Natural killer cell treated with Interleukin-12 subunit alpha and Interleukin-12 subunit beta and Interleukin-15 and Interleukin-18, amount 100 ng/mL, for 72 hours (primary cell): Measurements from ENCODE around the gene CDKL5. TPM values are rescaled to one million over a fixed set of nuclear protein-coding genes. Genes with fewer than 3 reads are reported as not detected.
"Not testable (repeated sequence)": the region's sequence is repeated elsewhere in the genome, so short reads cannot be mapped to it uniquely, and the experiment has no call there.

Source experiments
- ATAC-seq, 2 donors: fragments of 150-1000 bp; cut with Tn5 transposase in 1 of 2; sonication (Bioruptor Pico), chemical (Tn5 transposase) in 1 of 2; 2 replicates each; pipeline ENCODE4 v1.10.0; 2021
- DNase-seq: peaks from one replicate; pipeline ENCODE4 v3.0.0; 2022; ENCODE audit warnings: low spot score
- H3K27ac Mint-ChIP-seq, 2 donors: 1 replicate in 1 of 2; 2 replicates in 1 of 2; pipeline ENCODE4 v1.8.0; 2022; ENCODE audit warnings: mixed read lengths in 2 of 2, mild to moderate bottlenecking in 1 of 2, moderate library complexity in 1 of 2
- H3K27me3 Mint-ChIP-seq, 2 donors: 1 replicate in 1 of 2; 2 replicates in 1 of 2; pipeline ENCODE4 v1.8.0; 2022; ENCODE audit warnings: mixed read lengths in 2 of 2
- H3K36me3 Mint-ChIP-seq: one replicate; pipeline ENCODE4 v1.8.0; 2022; ENCODE audit warnings: mixed read lengths
- H3K4me1 Mint-ChIP-seq, 2 donors: 1 replicate in 1 of 2; 2 replicates in 1 of 2; pipeline ENCODE4 v1.8.0; 2022; ENCODE audit warnings: low read depth in 2 of 2, mixed read lengths in 2 of 2, mild to moderate bottlenecking in 1 of 2
- H3K4me3 Mint-ChIP-seq: one replicate; pipeline ENCODE4 v1.8.0; 2022; ENCODE audit warnings: mixed read lengths
- H3K9me3 Mint-ChIP-seq: 2 replicates; pipeline ENCODE4 v1.8.0; 2022; ENCODE audit warnings: mixed read lengths
- total RNA-seq, 2 donors: library from RNA; stranded (reverse); gene quantifications; one replicate each; pipeline ENCODE4 v1.2.3, GENCODE V29; 2022

CDKL5 gene
- total RNA-seq, 2 donors from 2014 or later: 1.5 to 2.2 TPM

- ATAC-seq: no peak
- Mint-ChIP-seq H3K4me1 (no peaks in the 10 kb centered on the region), H3K27me3 (peaks cover 0 to 6% of the 10 kb centered on the region in 2 donors), H3K27ac (no peak overlapping the region), H3K36me3 (no peaks in the 10 kb centered on the region), H3K9me3 (no peaks in the 10 kb centered on the region), H3K4me3 (no peak overlapping the region)
- DNase-seq: no peak
These were observed 140.3 kb downstream of the CDKL5 start for GRCh38 chrX:18565727-18566126.

GRCh38 chrX:18566748-18567147, 141.3 kb downstream of the CDKL5 start:
- ATAC-seq (no peak), DNase-seq (no peak)

GRCh38 chrX:18573556-18573955, 148.1 kb downstream of the CDKL5 start:
- Mint-ChIP-seq H3K36me3 (no peaks in the 10 kb centered on the region), H3K9me3 (no peaks in the 10 kb centered on the region), H3K27me3 (peaks cover 0 to 2% of the 10 kb centered on the region in 2 donors), H3K27ac (no peak overlapping the region), H3K4me3 (no peak overlapping the region), H3K4me1 (no peaks in the 10 kb centered on the region)
- ATAC-seq (no peak), DNase-seq (no peak)

More at GRCh38 chrX:18566748-18567147, 141.3 kb downstream of the CDKL5 start:
- Mint-ChIP-seq H3K27ac (no peak overlapping the region), H3K4me1 (no peaks in the 10 kb centered on the region), H3K27me3 (peaks cover 0 to 6% of the 10 kb centered on the region in 2 donors), H3K36me3 (no peaks in the 10 kb centered on the region), H3K9me3 (no peaks in the 10 kb centered on the region), H3K4me3 (no peak overlapping the region)

- DNase-seq (no peak), ATAC-seq (no peak)
- Mint-ChIP-seq H3K27me3 (peaks cover 0 to 2% of the 10 kb centered on the region in 2 donors), H3K4me1 (no peaks in the 10 kb centered on the region), H3K27ac (no peak overlapping the region), H3K4me3 (no peak overlapping the region), H3K9me3 (no peaks in the 10 kb centered on the region), H3K36me3 (no peaks in the 10 kb centered on the region)
These were observed 149.2 kb downstream of the CDKL5 start for GRCh38 chrX:18574591-18574990.

- ATAC-seq (no peak), DNase-seq (no peak)
- Mint-ChIP-seq H3K27me3 (peaks cover 0 to 2% of the 10 kb centered on the region in 2 donors), H3K9me3 (no peaks in the 10 kb centered on the region), H3K4me1 (no peaks in the 10 kb centered on the region), H3K36me3 (no peaks in the 10 kb centered on the region), H3K4me3 (no peak overlapping the region), H3K27ac (no peak overlapping the region)
These were observed 150.3 kb downstream of the CDKL5 start for GRCh38 chrX:18575744-18576143.

GRCh38 chrX:18577400-18577799, 152.0 kb downstream of the CDKL5 start:
- Mint-ChIP-seq H3K4me1 (no peaks in the 10 kb centered on the region), H3K27ac (no peak overlapping the region), H3K27me3 (peaks cover 0 to 2% of the 10 kb centered on the region in 2 donors), H3K4me3 (no peak overlapping the region), H3K36me3 (no peaks in the 10 kb centered on the region), H3K9me3 (no peaks in the 10 kb centered on the region)
- DNase-seq: no peak
- ATAC-seq: no peak

- H3K36me3 Mint-ChIP-seq: no peaks in the 10 kb centered on the region
- H3K9me3 Mint-ChIP-seq: no peaks in the 10 kb centered on the region
- H3K4me3 Mint-ChIP-seq: no peak overlapping the region
- ATAC-seq (no peak), DNase-seq (no peak)
- H3K27me3 Mint-ChIP-seq: peaks cover 0 to under 1% of the 10 kb centered on the region in 2 donors
- H3K27ac Mint-ChIP-seq: no peak overlapping the region
- H3K4me1 Mint-ChIP-seq: no peaks in the 10 kb centered on the region
These were observed 153.1 kb downstream of the CDKL5 start for GRCh38 chrX:18578546-18578945.

- DNase-seq (no peak), ATAC-seq (no peak)
- H3K4me1 Mint-ChIP-seq: no peaks in the 10 kb centered on the region
- no peaks in the 10 kb centered on the region for H3K36me3 Mint-ChIP-seq
- no peak overlapping the region for H3K27ac Mint-ChIP-seq
- H3K9me3 Mint-ChIP-seq: no peaks in the 10 kb centered on the region
- H3K4me3 Mint-ChIP-seq: no peak overlapping the region
- H3K27me3 Mint-ChIP-seq: no peaks in the 10 kb centered on the region
These were observed 154.1 kb downstream of the CDKL5 start for GRCh38 chrX:18579495-18579894.

GRCh38 chrX:18582910-18583493, 157.6 kb downstream of the CDKL5 start:
- no peaks in the 10 kb centered on the region for H3K36me3 Mint-ChIP-seq
- H3K4me1 Mint-ChIP-seq: no peaks in the 10 kb centered on the region
- H3K9me3 Mint-ChIP-seq: no peaks in the 10 kb centered on the region
- H3K27me3 Mint-ChIP-seq: no peaks in the 10 kb centered on the region
- H3K27ac Mint-ChIP-seq: no peak overlapping the region
- H3K4me3 Mint-ChIP-seq: no peak overlapping the region
- ATAC-seq (no peak), DNase-seq (no peak)

GRCh38 chrX:18589292-18589691, 163.9 kb downstream of the CDKL5 start:
- H3K27ac Mint-ChIP-seq, H3K9me3 Mint-ChIP-seq, H3K27me3 Mint-ChIP-seq, DNase-seq, ATAC-seq, H3K4me1 Mint-ChIP-seq, H3K4me3 Mint-ChIP-seq, H3K36me3 Mint-ChIP-seq: not testable (repeated sequence)

- no peak for ATAC-seq
- Mint-ChIP-seq H3K4me1 (no peaks in the 10 kb centered on the region), H3K4me3 (no peak overlapping the region), H3K27ac (no peak overlapping the region), H3K9me3 (no peaks in the 10 kb centered on the region), H3K36me3 (peaks cover 6% of the 10 kb centered on the region), H3K27me3 (no peaks in the 10 kb centered on the region)
- DNase-seq: no peak
These were observed 166.4 kb downstream of the CDKL5 start for GRCh38 chrX:18591834-18592233.

- H3K4me3 Mint-ChIP-seq: no peak overlapping the region
- peaks cover 6% of the 10 kb centered on the region for H3K36me3 Mint-ChIP-seq
- ATAC-seq: no peak
- no peak overlapping the region for H3K27ac Mint-ChIP-seq
- DNase-seq: no peak
- no peaks in the 10 kb centered on the region for H3K27me3 Mint-ChIP-seq
- H3K4me1 Mint-ChIP-seq: no peaks in the 10 kb centered on the region
- no peaks in the 10 kb centered on the region for H3K9me3 Mint-ChIP-seq
These were observed 168.7 kb downstream of the CDKL5 start for GRCh38 chrX:18594079-18594478.

GRCh38 chrX:18596096-18596495, 170.7 kb downstream of the CDKL5 start:
- no peak for DNase-seq
- Mint-ChIP-seq H3K4me3 (no peak overlapping the region), H3K4me1 (no peaks in the 10 kb centered on the region)

GRCh38 chrX:18598413-18598812, 173.0 kb downstream of the CDKL5 start:
- Mint-ChIP-seq H3K4me1 (no peaks in the 10 kb centered on the region), H3K27me3 (no peaks in the 10 kb centered on the region), H3K4me3 (no peak overlapping the region), H3K27ac (no peak overlapping the region), H3K36me3 (no peaks in the 10 kb centered on the region), H3K9me3 (no peaks in the 10 kb centered on the region)
- ATAC-seq: no peak
- no peak for DNase-seq

More at GRCh38 chrX:18596096-18596495, 170.7 kb downstream of the CDKL5 start:
- peaks cover 5% of the 10 kb centered on the region for H3K36me3 Mint-ChIP-seq
- H3K27me3 Mint-ChIP-seq: no peaks in the 10 kb centered on the region
- no peaks in the 10 kb centered on the region for H3K9me3 Mint-ChIP-seq
- no peak for ATAC-seq
- no peak overlapping the region for H3K27ac Mint-ChIP-seq

GRCh38 chrX:18607966-18608365, 182.6 kb downstream of the CDKL5 start:
- no peak overlapping the region for H3K27ac Mint-ChIP-seq
- H3K27me3 Mint-ChIP-seq: no peaks in the 10 kb centered on the region
- H3K4me3 Mint-ChIP-seq: no peak overlapping the region
- DNase-seq: no peak
- no peaks in the 10 kb centered on the region for H3K4me1 Mint-ChIP-seq
- H3K9me3 Mint-ChIP-seq: no peaks in the 10 kb centered on the region
- peaks cover 5% of the 10 kb centered on the region for H3K36me3 Mint-ChIP-seq
- ATAC-seq: no peak
